ENCODE data around the gene SORCS2.

The SORCS2 gene

GRCh38 chr4:7727749-7728148, 535.4 kb downstream of the SORCS2 start:
- DNase-seq, result no peak

GRCh38 chr4:7731437-7731836, 539.1 kb downstream of the SORCS2 start:
- no peak for DNase-seq

- no peak for DNase-seq
These were observed 539.9 kb downstream of the SORCS2 start for GRCh38 chr4:7732263-7732662.

GRCh38 chr4:7733201-7733600, 540.9 kb downstream of the SORCS2 start:
- no peak for DNase-seq

GRCh38 chr4:7733801-7734650, 541.7 kb downstream of the SORCS2 start:
- no peak for DNase-seq

GRCh38 chr4:7734651-7735260, 542.4 kb downstream of the SORCS2 start:
- no peak for DNase-seq

- no peak for DNase-seq
These were observed 543.1 kb downstream of the SORCS2 start for GRCh38 chr4:7735395-7735794.

- no peak for DNase-seq
These were observed 543.6 kb downstream of the SORCS2 start for GRCh38 chr4:7735961-7736360.

GRCh38 chr4:7736436-7737267, 544.3 kb downstream of the SORCS2 start:
- no peak for DNase-seq

GRCh38 chr4:7737268-7737645, 544.9 kb downstream of the SORCS2 start:
- DNase-seq, result no peak

- no peak for DNase-seq
These were observed 545.6 kb downstream of the SORCS2 start for GRCh38 chr4:7737752-7738457.

- DNase-seq, result peak; percentile 7
These were observed 546.2 kb downstream of the SORCS2 start for GRCh38 chr4:7738458-7739076.

- DNase-seq, result no peak
These were observed 547.0 kb downstream of the SORCS2 start for GRCh38 chr4:7739077-7739917.

GRCh38 chr4:7739918-7740865, 547.9 kb downstream of the SORCS2 start:
- no peak for DNase-seq

- DNase-seq, result no peak
These were observed 548.7 kb downstream of the SORCS2 start for GRCh38 chr4:7740866-7741525.

GRCh38 chr4:7741946-7742806, 549.8 kb downstream of the SORCS2 start:
- no peak for DNase-seq

- no peak for DNase-seq
These were observed 550.5 kb downstream of the SORCS2 start for GRCh38 chr4:7742807-7743280.

GRCh38 chr4:7744142-7744804, 551.9 kb downstream of the SORCS2 start:
- no peak for DNase-seq
